Cerebellar nuclear complex (tissue), 1 donor: Measurements from ENCODE around the gene TMEM250.

Experiments used
- DNase-seq, 2 experiments: peaks; one replicate each; lab custom pipeline; 2025; lab: John Stamatoyannopoulos, UW

TMEM250 gene

GRCh38 chr9:136082496-136083361 is 35.9 kb downstream of the TMEM250 start:
- no peak for DNase-seq

- DNase-seq, result no peak
These were observed 36.7 kb downstream of the TMEM250 start for GRCh38 chr9:136081826-136082495.

GRCh38 chr9:136081113-136081825 is 37.4 kb downstream of the TMEM250 start:
- no peak for DNase-seq

GRCh38 chr9:136080716-136081112 is 38.0 kb downstream of the TMEM250 start:
- DNase-seq, result no peak

GRCh38 chr9:136079916-136080246 is 38.8 kb downstream of the TMEM250 start:
- DNase-seq, result no peak

GRCh38 chr9:136079211-136079915 is 39.3 kb downstream of the TMEM250 start:
- DNase-seq, result no peak

GRCh38 chr9:136078498-136079011 is 40.1 kb downstream of the TMEM250 start:
- DNase-seq, result no peak

GRCh38 chr9:136078024-136078423 is 40.7 kb downstream of the TMEM250 start:
- DNase-seq, result no peak

GRCh38 chr9:136077491-136077890 is 41.2 kb downstream of the TMEM250 start:
- no peak for DNase-seq

GRCh38 chr9:136075881-136076678 is 42.6 kb downstream of the TMEM250 start:
- no peak for DNase-seq

- DNase-seq, result no peak
These were observed 43.4 kb downstream of the TMEM250 start for GRCh38 chr9:136075134-136075841.

GRCh38 chr9:136074706-136075105 is 44.0 kb downstream of the TMEM250 start:
- no peak for DNase-seq
